DND-41 (cell line): ENCODE data around the gene EMSY.
A peak's percentile ranks its signal among the peaks of the same experiment; 100 is the strongest.

Experiments
- ATAC-seq: fragments of 200-7000 bp; cut with Tn5 transposase; 3 replicates; pipeline ENCODE4 v1.9.1; 2021; ENCODE audit warnings: low read depth; ENCODE audit not compliant: insufficient read depth
- DNase-seq: peaks from one replicate; pipeline ENCODE4 v3.0.0-alpha.2; 2020
- H2AFZ ChIP-seq: 2 replicates; pipeline ENCODE4 v1.6.0; 2012; ENCODE audit warnings: low read depth, low read length
- H3K27ac ChIP-seq: 2 replicates; pipeline ENCODE4 v1.5.1; 2012; ENCODE audit warnings: low read length, inconsistent platforms
- H3K27me3 ChIP-seq: fragments of 200-600 bp; sonication (generic); 2 replicates; pipeline ENCODE4 v1.6.0; 2012; ENCODE audit warnings: low read length, mild to moderate bottlenecking, inconsistent platforms; ENCODE audit not compliant: insufficient read depth, poor library complexity
- H3K36me3 ChIP-seq: 2 replicates; pipeline ENCODE4 v1.5.1; 2012; ENCODE audit warnings: low read length, inconsistent platforms; ENCODE audit not compliant: insufficient read depth
- H3K4me1 ChIP-seq: 2 replicates; pipeline ENCODE4 v1.5.1; 2012; ENCODE audit warnings: mild to moderate bottlenecking, low read length; ENCODE audit not compliant: insufficient read depth
- H3K4me2 ChIP-seq: 2 replicates; pipeline ENCODE4 v1.6.0; 2012; ENCODE audit warnings: mild to moderate bottlenecking, moderate library complexity, low read length, inconsistent platforms; ENCODE audit not compliant: insufficient read depth
- H3K4me3 ChIP-seq, 2 experiments: fragments of 200-600 bp in 1 of 2; shearing (Covaris generic) in 1 of 2; 2 replicates each; pipeline ENCODE4 v1.5.1; 2012 to 2016; ENCODE audit warnings: inconsistent platforms in 2 of 2, low read length in 2 of 2, mild to moderate bottlenecking in 2 of 2, low read depth in 1 of 2, moderate library complexity in 1 of 2
- H3K79me2 ChIP-seq: 2 replicates; pipeline ENCODE4 v1.6.0; 2012; ENCODE audit warnings: low read length, inconsistent platforms; ENCODE audit not compliant: insufficient read depth
- H3K9ac ChIP-seq: 2 replicates; pipeline ENCODE4 v1.6.0; 2012; ENCODE audit warnings: low read depth, mild to moderate bottlenecking, inconsistent platforms, low read length, moderate library complexity
- H3K9me3 ChIP-seq: 2 replicates; pipeline ENCODE4 v1.5.1; 2012; ENCODE audit warnings: low read length, moderate library complexity, mild to moderate bottlenecking, inconsistent platforms; ENCODE audit not compliant: insufficient read depth, severe bottlenecking
- H4K20me1 ChIP-seq: 2 replicates; pipeline ENCODE4 v1.6.0; 2012; ENCODE audit warnings: low read length; ENCODE audit not compliant: insufficient read depth
- CTCF ChIP-seq: IDR thresholded peaks from 2 replicates; pipeline ENCODE4 v1.5.1; 2012; ENCODE audit warnings: borderline replicate concordance, low read length, moderate library complexity, mild to moderate bottlenecking; ENCODE audit not compliant: poor library complexity, severe bottlenecking; ENCODE audit errors: extremely low read depth
- EZH2 ChIP-seq: IDR thresholded peaks from 3 replicates; pipeline ENCODE4 v1.6.1; 2012; ENCODE audit warnings: borderline replicate concordance, low read depth, mild to moderate bottlenecking, moderate library complexity, low read length, inconsistent platforms; ENCODE audit not compliant: severe bottlenecking

The EMSY gene

GRCh38 chr11:76510060-76511047, 65.5 kb downstream of the EMSY start:
- DNase-seq (no peak), ATAC-seq (no peak)
- Histone ChIP-seq H4K20me1 (no peaks in the 10 kb centered on the region), H3K4me3 (no peak overlapping the region), H3K27me3 (no peaks in the 10 kb centered on the region), H2AFZ (no peak overlapping the region), H3K79me2 (no peaks in the 10 kb centered on the region), H3K27ac (no peak overlapping the region), H3K4me2 (no peak overlapping the region), H3K4me1 (no peaks in the 10 kb centered on the region), H3K9ac (no peak overlapping the region), H3K9me3 (no peaks in the 10 kb centered on the region), H3K36me3 (peaks cover 31% of the 10 kb centered on the region)
- no peak for TF ChIP-seq EZH2
- TF ChIP-seq CTCF, result no peak

DNA sequence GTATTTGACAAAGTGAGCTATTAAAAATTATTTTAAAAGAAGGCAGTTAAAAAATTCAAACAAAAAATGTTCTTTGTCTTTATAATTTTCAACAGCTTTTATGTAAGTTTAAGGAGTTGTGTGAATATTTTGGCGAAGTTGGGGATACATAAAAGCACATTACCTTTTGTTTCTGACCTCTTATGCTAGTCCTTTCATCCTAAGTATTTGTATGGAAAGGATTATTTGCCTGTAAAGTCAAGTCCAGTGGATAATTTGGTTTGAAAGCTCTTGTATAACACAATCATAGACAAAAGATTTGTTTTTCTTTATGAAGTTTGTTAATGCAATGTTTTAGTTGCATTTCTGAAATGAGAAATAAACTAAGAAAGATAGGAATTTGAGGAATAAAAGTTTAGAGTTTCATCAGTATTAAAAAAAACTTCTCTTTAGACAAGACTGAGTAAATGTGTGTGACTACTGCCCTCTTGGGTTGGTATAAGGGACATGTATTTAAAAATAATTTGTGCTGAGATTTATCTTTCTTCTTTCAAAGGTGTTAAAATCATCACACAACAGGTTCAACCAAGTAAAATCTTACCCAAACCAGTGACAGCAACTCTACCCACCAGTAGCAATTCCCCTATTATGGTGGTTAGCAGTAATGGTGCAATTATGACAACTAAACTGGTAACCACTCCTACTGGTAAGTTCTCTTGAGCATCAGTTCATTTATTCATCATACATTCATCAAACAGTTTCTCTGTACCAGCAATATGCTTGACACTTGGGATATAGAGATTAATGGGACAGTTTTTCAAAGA, 68.2 kb downstream of the EMSY start:
- no peak overlapping the region for H3K27ac ChIP-seq
- peak; percentile 39 for TF ChIP-seq CTCF
- TF ChIP-seq EZH2, result no peak
- no peaks in the 10 kb centered on the region for H3K27me3 ChIP-seq
- H3K9ac ChIP-seq, result no peak overlapping the region
- H3K4me1 ChIP-seq, result no peaks in the 10 kb centered on the region
- no peaks in the 10 kb centered on the region for H3K9me3 ChIP-seq
- no peak for DNase-seq
- no peaks in the 10 kb centered on the region for H3K79me2 ChIP-seq
- H3K4me3 ChIP-seq, result no peak overlapping the region
- H3K4me2 ChIP-seq, result no peak overlapping the region
- no peak for ATAC-seq
- no peaks in the 10 kb centered on the region for H4K20me1 ChIP-seq
- no peak overlapping the region for H2AFZ ChIP-seq
- H3K36me3 ChIP-seq, result peaks cover 54% of the 10 kb centered on the region

DNA sequence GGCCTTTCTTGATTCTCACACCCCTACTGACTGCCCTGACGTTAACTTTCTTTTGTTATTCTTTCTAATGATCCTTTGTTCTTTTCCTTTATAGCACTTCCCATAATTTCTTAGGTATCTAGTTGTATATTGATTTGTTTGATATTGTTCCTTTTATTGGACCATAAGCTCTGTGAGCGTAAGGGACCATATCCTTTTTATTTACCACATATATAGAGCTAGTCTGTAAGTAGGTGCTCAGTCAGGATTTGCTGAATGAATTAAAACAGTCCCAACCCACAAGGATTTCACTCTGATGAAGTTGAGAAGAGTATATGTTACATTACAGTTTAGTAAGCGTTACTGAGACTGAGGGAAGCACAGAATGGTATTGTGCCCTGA, 68.8 kb downstream of the EMSY start:
- no peak overlapping the region for H3K27ac ChIP-seq
- H4K20me1 ChIP-seq, result no peaks in the 10 kb centered on the region
- DNase-seq (no peak), ATAC-seq (no peak)
- H3K27me3 ChIP-seq, result no peaks in the 10 kb centered on the region
- H3K4me2 ChIP-seq, result no peak overlapping the region
- no peak overlapping the region for H3K9ac ChIP-seq
- peaks cover 51% of the 10 kb centered on the region for H3K36me3 ChIP-seq
- no peaks in the 10 kb centered on the region for H3K9me3 ChIP-seq
- no peak for TF ChIP-seq CTCF
- TF ChIP-seq EZH2, result no peak
- no peaks in the 10 kb centered on the region for H3K4me1 ChIP-seq
- H3K4me3 ChIP-seq, result no peak overlapping the region
- no peak overlapping the region for H2AFZ ChIP-seq
- no peaks in the 10 kb centered on the region for H3K79me2 ChIP-seq
